Esophagus muscularis mucosa (tissue), 4 donors: ENCODE measurements around the gene NRXN3.

Source experiments
- CTCF ChIP-seq, 3 experiments: fragments of 200-600 bp in 2 of 3; fragments of 450-650 bp in 1 of 3; sonication (generic) in 2 of 3; IDR thresholded peaks; one replicate each; pipeline ENCODE4 v1.5.1; 2017 to 2019; ENCODE audit warnings: antibody characterized with exemption in 3 of 3, mild to moderate bottlenecking in 2 of 3, moderate library complexity in 1 of 3
- EP300 ChIP-seq: sonication (generic); formaldehyde crosslinking; IDR thresholded peaks from one replicate; pipeline ENCODE4 v1.6.1; 2017; ENCODE audit warnings: antibody characterized with exemption
- POLR2AphosphoS5 ChIP-seq, 2 donors: sonication (generic); formaldehyde crosslinking; IDR thresholded peaks; one replicate each; pipeline ENCODE4 v1.6.1; 2017; ENCODE audit warnings: antibody characterized with exemption in 2 of 2

GRCh38 chr14:79424462-79424861 lies 1254.3 kb downstream of the NRXN3 start:
- TF ChIP-seq CTCF (IDR thresholded peaks at IDR 0.05) (no peak), EP300 (no peak), POLR2AphosphoS5 (IDR thresholded peaks at IDR 0.05) (no peak)
